ENCODE data around the gene NFIX.

NFIX gene

GRCh38 chr19:13037161-13037560 lies 41.9 kb downstream of the NFIX start:
- DNase-seq (ENCODE audit: low read depth): no peak

GRCh38 chr19:13037731-13038130 lies 42.5 kb downstream of the NFIX start:
- no peak for DNase-seq (ENCODE audit: low read depth)

DNA sequence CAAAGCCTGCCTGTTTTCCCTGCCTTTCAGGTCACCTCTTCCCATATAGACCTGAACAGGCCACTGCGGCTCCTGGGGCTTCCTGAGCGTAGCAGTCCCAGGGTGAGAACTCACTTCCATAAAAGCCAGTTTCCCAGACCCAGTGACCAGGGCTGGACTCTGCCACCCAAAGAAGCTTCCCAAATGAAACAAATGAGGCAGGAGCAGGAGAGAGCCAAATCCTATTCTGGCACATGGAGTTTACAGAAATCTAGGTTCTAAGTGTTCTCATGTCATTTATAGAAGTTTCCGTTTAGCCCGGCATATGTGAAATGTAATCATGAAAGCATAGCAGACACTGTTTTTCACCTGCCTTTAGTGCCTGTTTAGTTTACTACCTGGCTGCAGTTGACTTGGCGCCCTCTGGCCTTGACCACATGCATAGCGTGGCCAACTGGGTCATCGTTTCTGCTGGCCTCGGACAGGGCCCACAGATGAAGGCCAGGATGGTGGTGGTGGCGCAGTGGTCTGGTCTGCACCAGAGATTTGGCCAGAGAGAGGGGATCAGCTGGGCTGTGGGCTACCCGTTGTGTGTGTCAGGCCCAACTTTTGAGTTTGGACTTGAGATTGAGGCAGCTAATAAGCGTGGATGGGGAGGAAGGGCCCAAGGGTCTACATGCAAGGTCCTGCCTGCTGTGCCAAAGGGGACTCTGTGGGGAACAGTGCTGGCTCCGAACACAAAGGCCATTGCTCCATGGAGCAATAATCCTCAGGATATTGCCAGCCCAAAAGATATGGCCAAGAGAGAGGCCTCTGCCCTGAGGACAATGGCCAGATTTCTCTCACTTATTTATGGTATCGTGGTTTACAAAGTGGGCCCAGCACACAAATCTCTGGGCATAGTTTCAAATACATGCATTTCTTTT lies 43.3 kb downstream of the NFIX start:
- DNase-seq (ENCODE audit: low read depth): no peak

- DNase-seq (ENCODE audit: low read depth): no peak
Observed at GRCh38 chr19:13039211-13039789, 44.0 kb downstream of the NFIX start.

GRCh38 chr19:13040232-13040947 lies 45.1 kb downstream of the NFIX start:
- DNase-seq (ENCODE audit: low read depth): no peak

GRCh38 chr19:13040948-13041292 lies 45.6 kb downstream of the NFIX start:
- no peak for DNase-seq (ENCODE audit: low read depth)

DNA sequence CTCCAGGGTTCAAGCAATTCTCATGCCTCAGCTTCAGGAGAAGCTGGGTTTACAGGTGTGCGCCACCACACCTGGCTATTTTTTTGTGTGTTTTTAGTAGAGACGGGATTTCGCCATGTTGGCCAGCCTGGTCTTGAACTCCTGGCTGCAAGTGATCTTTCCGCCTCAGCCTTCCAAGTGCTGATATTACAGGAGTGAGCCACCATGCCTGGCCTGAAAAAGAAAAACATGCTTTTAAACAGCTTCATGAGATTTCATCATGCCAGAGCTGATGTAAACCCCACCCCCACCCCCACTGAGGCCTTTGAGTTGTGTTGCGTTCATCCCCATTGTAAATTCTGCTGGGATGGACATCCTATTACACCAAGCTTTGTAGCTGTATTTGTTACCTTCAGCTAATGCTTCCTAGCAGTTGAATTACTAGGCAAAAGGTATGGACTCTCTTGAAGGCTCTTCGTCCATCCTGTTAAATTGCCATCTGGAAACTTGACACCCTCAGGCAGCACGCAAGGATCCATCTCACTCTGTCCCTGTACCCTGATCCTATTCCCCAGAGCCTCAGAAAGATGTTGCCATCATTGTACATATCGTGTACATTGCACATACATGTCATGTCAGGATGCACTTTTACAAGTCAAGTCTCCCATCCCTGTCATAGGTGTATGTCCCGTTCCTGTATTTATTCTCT lies 47.3 kb downstream of the NFIX start:
- no peak for DNase-seq (ENCODE audit: low read depth)

GRCh38 chr19:13043285-13043684 lies 48.0 kb downstream of the NFIX start:
- no peak for DNase-seq (ENCODE audit: low read depth)

DNA sequence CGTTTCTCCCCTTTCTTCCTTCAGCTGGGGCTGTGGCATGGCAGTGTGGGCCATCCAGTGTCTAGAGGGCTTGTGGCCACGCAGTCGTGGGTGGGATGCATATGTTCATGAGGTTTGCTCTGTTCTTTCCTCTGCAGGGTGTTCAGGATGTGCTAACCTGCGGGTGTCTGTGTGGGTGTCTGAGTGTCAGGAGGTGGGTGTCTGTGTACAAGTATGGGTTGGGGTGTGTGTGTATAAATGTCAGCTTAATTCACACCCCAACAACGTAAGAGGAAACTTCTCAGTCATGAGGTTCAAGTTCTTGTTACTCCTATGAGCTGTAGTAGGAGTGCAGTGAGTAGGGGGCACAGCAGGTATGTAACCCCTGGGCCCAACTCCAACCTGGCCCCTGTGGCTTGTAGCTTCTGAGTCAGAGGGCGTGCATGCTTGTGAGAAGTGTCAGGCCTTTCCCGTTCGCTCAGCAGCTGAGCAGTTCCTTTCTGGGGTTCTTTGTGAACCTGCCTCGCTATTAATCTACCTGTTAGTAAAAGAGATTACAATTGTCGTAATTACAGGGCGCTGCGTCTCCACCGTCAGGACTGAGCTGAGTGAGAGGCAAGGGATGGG lies 49.1 kb downstream of the NFIX start:
- no peak for DNase-seq (ENCODE audit: low read depth)

- no peak for DNase-seq (ENCODE audit: low read depth)
Observed at GRCh38 chr19:13045812-13046211, 50.5 kb downstream of the NFIX start.

DNA sequence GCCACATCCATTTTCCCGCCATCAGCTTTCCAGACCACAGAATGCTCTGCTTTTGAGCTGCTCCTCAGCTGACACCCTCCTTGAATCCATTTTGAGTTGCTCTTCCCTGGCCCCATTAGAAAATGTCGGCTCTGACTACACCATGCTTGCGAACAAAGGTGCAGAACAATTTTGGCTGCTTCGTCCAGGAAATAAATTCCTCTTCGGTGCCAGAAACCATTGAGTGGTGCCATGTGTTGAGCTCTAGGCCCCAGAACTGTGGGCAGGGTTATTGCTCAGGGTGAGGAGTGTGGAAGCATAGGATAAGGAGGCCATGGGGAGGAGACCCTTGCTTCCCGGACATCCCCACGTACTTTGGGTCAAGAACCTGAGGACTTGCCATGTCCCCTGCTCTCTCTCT lies 52.1 kb downstream of the NFIX start:
- no peak for DNase-seq (ENCODE audit: low read depth)

DNA sequence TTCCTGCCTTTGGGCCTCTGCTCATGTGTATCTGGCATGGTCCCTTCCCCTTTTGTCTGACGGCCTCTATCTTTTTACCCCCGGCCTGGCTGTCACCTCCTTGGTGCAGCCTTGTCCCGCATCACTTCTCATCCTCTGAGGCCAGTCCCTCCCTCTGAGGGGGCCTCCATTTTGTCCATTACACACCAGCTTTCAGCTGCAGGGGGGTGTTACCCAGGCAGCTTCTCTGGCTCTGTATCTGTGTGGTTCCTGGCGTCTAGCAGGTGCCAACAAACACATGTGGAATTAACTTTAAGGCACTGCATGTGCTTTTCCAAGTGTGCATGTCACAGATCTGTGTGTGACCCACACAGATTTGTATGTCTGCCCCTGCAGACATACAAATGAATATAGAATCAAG lies 55.0 kb downstream of the NFIX start:
- no peak for DNase-seq (ENCODE audit: low read depth)

DNA sequence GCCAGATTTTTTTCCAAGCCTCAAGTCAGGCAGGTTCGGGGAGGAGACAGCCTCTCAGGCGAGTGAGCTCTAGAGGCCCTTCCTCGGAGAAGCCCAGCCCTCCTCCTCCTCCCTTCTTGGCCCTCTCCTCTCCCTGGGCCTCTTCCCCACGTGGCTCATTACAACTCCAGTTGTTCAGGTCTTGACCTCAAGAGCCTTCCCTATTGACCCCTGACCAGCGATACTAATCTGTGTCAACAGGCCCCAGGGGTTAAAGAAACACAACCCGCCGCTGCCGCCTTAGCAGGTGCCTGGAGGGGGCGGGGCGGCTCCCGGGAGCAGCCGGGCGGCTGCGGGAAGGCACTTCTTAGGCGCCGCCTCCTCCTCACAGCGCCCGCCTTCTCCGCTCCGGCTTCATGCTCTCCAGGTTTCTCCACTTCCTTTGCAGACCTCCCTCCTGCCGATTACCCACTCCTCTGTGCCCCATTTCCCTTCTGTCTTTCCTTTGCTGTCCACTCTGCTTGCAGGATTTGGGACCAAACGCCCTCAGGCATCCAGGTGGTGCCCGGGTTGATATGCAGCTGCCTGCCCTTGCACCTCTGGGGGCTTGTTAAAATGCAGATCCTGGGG lies 56.4 kb downstream of the NFIX start:
- peak; percentile 18 for DNase-seq (ENCODE audit: low read depth)

GRCh38 chr19:13052447-13053175 lies 57.3 kb downstream of the NFIX start:
- no peak for DNase-seq (ENCODE audit: low read depth)

GRCh38 chr19:13053238-13053637 lies 58.0 kb downstream of the NFIX start:
- DNase-seq (ENCODE audit: low read depth): no peak

DNA sequence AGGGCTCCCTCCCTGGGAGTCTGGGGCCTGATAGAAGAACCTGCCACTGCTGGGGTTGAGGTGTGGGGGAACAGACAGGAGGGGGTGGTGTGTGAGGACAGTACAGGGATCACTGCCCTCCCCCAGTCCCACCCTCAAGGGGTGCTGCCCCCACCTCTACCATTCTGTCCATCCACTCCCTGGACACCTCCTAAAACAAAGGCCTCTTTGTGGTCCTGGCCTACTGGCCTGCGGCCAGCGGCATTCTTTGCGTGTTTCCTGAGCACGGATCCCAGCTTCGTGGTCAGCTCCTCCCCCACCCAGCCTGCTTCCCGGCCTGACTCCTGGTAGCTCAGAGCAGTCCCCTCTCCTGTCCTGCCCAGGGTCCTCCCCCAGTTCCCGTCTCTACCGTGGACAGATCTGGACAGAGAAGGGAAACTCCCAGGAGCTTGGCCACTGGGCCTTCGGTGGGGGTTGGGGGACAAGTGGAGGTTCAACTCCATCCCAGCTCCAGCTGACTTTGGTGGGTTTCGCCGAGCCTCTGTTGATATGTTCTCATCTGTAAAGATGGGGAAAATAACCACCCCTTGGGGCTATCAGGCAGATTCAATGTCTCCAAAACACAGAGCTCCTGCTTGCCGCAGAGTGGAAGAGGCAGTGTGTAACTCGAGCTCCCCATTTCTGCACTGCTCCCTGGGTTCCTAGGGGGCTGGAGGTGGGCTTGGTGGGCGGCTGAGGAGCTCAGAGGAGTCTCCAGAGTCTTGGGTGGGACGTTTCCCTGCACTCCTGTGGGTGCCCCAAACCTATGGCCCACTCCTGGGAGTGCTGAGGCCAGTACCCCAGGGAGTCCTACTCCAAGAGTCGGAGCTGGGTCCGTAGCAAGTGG lies 58.7 kb downstream of the NFIX start:
- no peak for DNase-seq (ENCODE audit: low read depth)

GRCh38 chr19:13054626-13055212 lies 59.4 kb downstream of the NFIX start:
- no peak for DNase-seq (ENCODE audit: low read depth)

DNA sequence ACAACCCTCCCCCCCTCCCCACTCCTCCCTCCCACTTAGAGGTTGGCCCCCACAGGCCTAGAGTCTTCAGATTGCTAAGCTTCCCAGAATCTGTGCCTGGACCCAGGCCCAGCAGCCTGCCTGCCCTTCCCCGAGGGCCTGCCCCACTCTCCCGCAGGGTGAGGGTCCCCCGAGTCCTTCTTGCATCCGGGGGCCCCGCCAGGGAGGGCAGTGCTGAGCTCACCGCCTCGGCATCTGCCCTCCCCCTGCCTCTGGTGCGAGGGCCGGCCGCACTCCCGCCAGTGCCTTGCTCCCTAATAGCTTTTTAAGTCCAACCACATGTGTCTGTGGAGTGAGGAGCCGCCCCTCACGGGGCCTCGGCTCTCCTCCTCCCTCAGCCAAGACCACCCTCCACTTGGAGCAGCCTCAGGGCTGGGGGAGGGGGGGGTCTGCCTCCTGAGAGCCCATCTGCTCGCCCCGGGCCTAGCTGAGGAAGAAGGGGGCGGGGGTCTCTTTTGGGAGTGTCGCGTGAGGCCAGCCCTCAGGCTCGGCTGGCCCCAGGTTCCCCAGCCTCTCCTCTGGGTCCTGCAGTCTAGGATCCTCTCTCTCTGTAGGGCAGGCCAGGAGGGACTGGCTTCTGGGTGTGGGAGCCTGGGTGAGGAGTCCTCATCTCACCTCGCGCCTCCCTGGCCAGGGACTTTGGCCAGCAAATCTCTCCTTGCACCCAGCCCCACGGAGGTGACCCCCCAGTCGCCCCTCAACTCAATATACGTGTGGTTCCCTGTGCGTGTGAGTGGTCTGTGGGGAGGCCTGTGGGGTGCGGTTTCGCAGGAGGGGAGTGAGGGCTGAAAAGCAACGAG lies 60.2 kb downstream of the NFIX start:
- no peak for DNase-seq (ENCODE audit: low read depth)

All from activated T-cell treated with anti-CD3 and anti-CD28 coated beads for 48 hours (primary cell).